Measurements from ENCODE around the gene TP53I11. TPM values are rescaled to one million over a fixed set of nuclear protein-coding genes. Genes with fewer than 3 reads are reported as not detected.
A peak's percentile ranks its signal among the peaks of the same experiment; 100 is the strongest.

TP53I11 gene
- total and polyA plus RNA-seq, 10 donors = 10.2 to 169 (median 96.2) TPM

- TF ChIP-seq POLR2A (IDR thresholded peaks at IDR 0.05) (no peak), POLR2AphosphoS5 (IDR thresholded peaks at IDR 0.05) (no peak), CTCF (IDR thresholded peaks at IDR 0.05 in 8 of 11, conservative IDR thresholded peaks at IDR 0.05 in 3 of 11) (no peak)
- Histone ChIP-seq H3K4me1 (peaks cover 35 to 69% (median 55%) of the 10 kb centered on the region in 6 donors), H3K4me3 (no peak overlapping the region), H3K27ac (peak overlapping the region in 4 of 8 donors; percentile 19 to 71 (median 52)), H3K9me3 (no peaks in the 10 kb centered on the region), H3K27me3 (replicated peaks in 1 of 7) (no peaks in the 10 kb centered on the region), H3K36me3 (no peaks in the 10 kb centered on the region)
- DNase-seq = peak; percentile 59
- intact Hi-C loops (cut with DNase I; ENCODE audit: low total_unique reads) = no loop called here
- WGBS, 5 donors = 85 to 100% (median 93%) methylated on average over 1 of the region's 1 CpG
These were observed 28.3 kb upstream of the TP53I11 start for GRCh38 chr11:44978961-44979331.

- no peak overlapping the region for H3K4me3 ChIP-seq
- H3K27me3 ChIP-seq (replicated peaks in 1 of 7) = no peaks in the 10 kb centered on the region
- H3K27ac ChIP-seq = peak overlapping the region in 5 of 8 donors; percentile 19 to 71 (median 59)
- intact Hi-C loops (cut with DNase I; ENCODE audit: low total_unique reads) = no loop called here
- WGBS, 5 donors = 61 to 66% (median 65%) methylated on average over 3 of the region's 3 CpGs
- TF ChIP-seq CTCF (IDR thresholded peaks at IDR 0.05 in 8 of 11, conservative IDR thresholded peaks at IDR 0.05 in 3 of 11) (no peak), POLR2A (IDR thresholded peaks at IDR 0.05) (no peak), POLR2AphosphoS5 (IDR thresholded peaks at IDR 0.05) (no peak)
- no peaks in the 10 kb centered on the region for H3K9me3 ChIP-seq
- peaks cover 35 to 73% (median 55%) of the 10 kb centered on the region in 6 donors for H3K4me1 ChIP-seq
- DNase-seq = no peak
- H3K36me3 ChIP-seq = no peaks in the 10 kb centered on the region
These were observed 27.7 kb upstream of the TP53I11 start for GRCh38 chr11:44978274-44978960.

GRCh38 chr11:44977493-44977984, 26.9 kb upstream of the TP53I11 start:
- peak overlapping the region in 1 of 8 donors; percentile 30 for H3K4me3 ChIP-seq
- DNase-seq = no peak
- H3K27ac ChIP-seq = peak overlapping the region in 6 of 8 donors; percentile 4 to 71 (median 46)
- intact Hi-C loops (cut with DNase I; ENCODE audit: low total_unique reads) = no loop called here
- H3K27me3 ChIP-seq (replicated peaks in 1 of 7) = no peaks in the 10 kb centered on the region
- 7 to 18% (median 13%) methylated on average over 9 of the region's 9 CpGs for WGBS, 5 donors
- TF ChIP-seq CTCF (IDR thresholded peaks at IDR 0.05 in 8 of 11, conservative IDR thresholded peaks at IDR 0.05 in 3 of 11) = peak in 3 of 11 experiments; percentile 12 to 27 (median 14)
- TF ChIP-seq POLR2A (IDR thresholded peaks at IDR 0.05) = no peak
- TF ChIP-seq POLR2AphosphoS5 (IDR thresholded peaks at IDR 0.05) = peak in 2 of 3 donors; percentile 9 to 24
- H3K4me1 ChIP-seq = peaks cover 35 to 73% (median 55%) of the 10 kb centered on the region in 6 donors
- no peaks in the 10 kb centered on the region for H3K9me3 ChIP-seq
- no peaks in the 10 kb centered on the region for H3K36me3 ChIP-seq

- H3K4me3 ChIP-seq = no peak overlapping the region
- intact Hi-C loops (cut with DNase I; ENCODE audit: low total_unique reads) = no loop called here
- H3K9me3 ChIP-seq = no peaks in the 10 kb centered on the region
- DNase-seq = no peak
- TF ChIP-seq CTCF (IDR thresholded peaks at IDR 0.05 in 8 of 11, conservative IDR thresholded peaks at IDR 0.05 in 3 of 11) (no peak), POLR2AphosphoS5 (IDR thresholded peaks at IDR 0.05) (no peak), POLR2A (IDR thresholded peaks at IDR 0.05) (no peak)
- peak overlapping the region in 1 of 8 donors; percentile 33 for H3K27ac ChIP-seq
- 77 to 92% (median 83%) methylated on average over 5 of the region's 5 CpGs for WGBS, 5 donors
- no peaks in the 10 kb centered on the region for H3K27me3 ChIP-seq (replicated peaks in 1 of 7)
- H3K36me3 ChIP-seq = no peaks in the 10 kb centered on the region
- peaks cover 35 to 73% (median 55%) of the 10 kb centered on the region in 6 donors for H3K4me1 ChIP-seq
These were observed 25.9 kb upstream of the TP53I11 start for GRCh38 chr11:44976576-44976975.

Measured in spleen (tissue), 11 donors.